Erythroblast (primary cell): ENCODE results near the gene PRICKLE4.

Experiments
- GATA1 ChIP-seq: IDR thresholded peaks from 2 replicates; pipeline ENCODE4 v1.6.1; 2011; ENCODE audit warnings: low read depth, mild to moderate bottlenecking, control low read depth, low read length, moderate library complexity
- POLR2A ChIP-seq: IDR thresholded peaks from 2 replicates; pipeline ENCODE4 v1.6.1; 2011; ENCODE audit warnings: mild to moderate bottlenecking, low read length

DNA sequence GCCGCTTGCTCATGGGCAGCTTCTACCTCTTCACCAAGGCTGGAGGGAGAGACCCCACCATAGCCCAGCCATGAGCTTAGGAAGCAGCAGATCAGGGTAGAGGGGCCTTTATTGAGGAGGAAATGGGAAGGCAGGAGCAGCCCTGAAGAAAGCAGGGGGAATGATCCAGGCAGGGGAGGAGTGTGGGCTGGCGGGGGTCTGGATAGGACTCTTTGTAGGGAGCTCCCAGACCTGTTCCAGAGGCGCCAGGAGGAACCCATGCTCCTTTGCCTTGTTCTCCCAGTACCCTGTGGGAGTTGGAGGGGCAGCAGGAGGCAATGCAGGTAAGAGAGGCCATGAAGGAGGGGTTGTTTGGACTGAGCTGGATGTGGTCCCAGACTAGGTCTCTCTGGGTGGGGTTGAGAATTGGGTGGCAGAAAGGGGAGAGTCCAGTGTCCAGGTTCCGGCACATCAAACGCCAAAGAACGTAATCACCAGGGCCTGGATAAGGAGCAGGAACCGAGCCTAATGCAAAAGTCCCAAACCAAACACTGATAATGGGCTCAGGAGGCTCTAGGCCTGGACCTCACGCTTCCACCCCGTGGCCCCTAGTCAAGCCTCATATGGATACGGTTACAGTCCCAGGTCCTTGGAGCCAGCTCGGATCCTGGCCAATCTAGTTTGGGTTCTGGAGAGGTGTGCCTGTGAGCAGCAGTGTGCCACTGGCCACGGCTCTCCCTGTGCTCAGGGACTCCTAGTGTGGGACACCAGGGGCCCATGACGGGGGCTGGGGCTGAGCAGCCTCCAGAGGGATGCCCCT, 21.3 kb upstream of the PRICKLE4 start:
- TF ChIP-seq POLR2A = no peak
- TF ChIP-seq GATA1 = no peak
